HCT116 (cell line): ENCODE results near the gene STXBP5. TPM values are rescaled to one million over a fixed set of nuclear protein-coding genes. Genes with fewer than 3 reads are reported as not detected.

Experiments used
- ATAC-seq: fragments of 200-7000 bp; cut with Tn5 transposase; 2 replicates; pipeline ENCODE4 v1.9.1; 2020; ENCODE audit warnings: mild to moderate bottlenecking, moderate library complexity
- BruUV-seq: library from RNA; stranded (reverse); fragments of 400-500 nt; replicated peaks from 2 replicates; lab custom pipeline; 2021; lab: Mats Ljungman, UMichigan
- CTCF ChIA-PET: fragments of 300-600 bp; sonication (Branson Sonifier 250); formaldehyde crosslinking; loops from one replicate; lab custom pipeline; 2021; ENCODE audit warnings: antibody characterized with exemption; lab: Charles Lee
- POLR2A ChIA-PET: fragments of 300-600, 350-600 bp; sonication (Branson Sonifier 250); formaldehyde crosslinking; loops from one replicate; lab custom pipeline; 2021; ENCODE audit warnings: antibody characterized with exemption; lab: Charles Lee
- RAD21 ChIA-PET, 2 experiments: fragments of 300-600 bp; sonication (Branson Sonifier 250); formaldehyde crosslinking; loops; one replicate each; lab custom pipeline; 2023; ENCODE audit warnings: low total read pairs in 2 of 2; ENCODE audit not compliant: uncharacterized antibody in 2 of 2, unreplicated experiment in 2 of 2, low non-redundant PET in 1 of 2; lab: Charles Lee
- DNase-seq: peaks from one replicate; pipeline ENCODE4 v3.0.0-alpha.2; 2010; ENCODE audit warnings: low read depth, low spot score
- H2AFZ ChIP-seq: fragments of 200-600 bp; shearing (Covaris generic), sonication (generic); 2 replicates; pipeline ENCODE4 v1.6.1; 2017; ENCODE audit warnings: low read depth, mixed run types, mixed read lengths, antibody characterized with exemption, low read length; ENCODE audit not compliant: poor library complexity, severe bottlenecking
- H3K27ac ChIP-seq: 2 replicates; pipeline ENCODE4 v1.5.1; 2012; ENCODE audit warnings: low read depth, low read length
- H3K27me3 ChIP-seq: fragments of 200-600 bp; sonication (generic); 2 replicates; pipeline ENCODE4 v1.6.1; 2016; ENCODE audit warnings: mixed run types, low read length, mixed read lengths; ENCODE audit not compliant: insufficient read depth
- H3K36me3 ChIP-seq, 2 experiments: fragments of 200-500 bp in 1 of 2; fragments of 200-600 bp in 1 of 2; sonication (Bioruptor generic) in 1 of 2; sonication (generic) in 1 of 2; 2 replicates each; pipeline versions ENCODE4 v1.5.1 to v1.6.1; 2014 to 2016; ENCODE audit warnings: low read length in 2 of 2, inconsistent platforms in 1 of 2, mixed read lengths in 1 of 2, mixed run types in 1 of 2; ENCODE audit not compliant: insufficient read depth in 2 of 2, control insufficient read depth in 1 of 2
- H3K4me1 ChIP-seq, 2 experiments: fragments of 200-600 bp in 1 of 2; sonication (generic) in 1 of 2; 2 replicates each; pipeline versions ENCODE4 v1.5.1 to v1.6.1; 2012 to 2017; ENCODE audit warnings: low read length in 2 of 2, inconsistent platforms in 1 of 2, mild to moderate bottlenecking in 1 of 2, mixed read lengths in 1 of 2, mixed run types in 1 of 2, moderate library complexity in 1 of 2; ENCODE audit not compliant: insufficient read depth in 2 of 2, control insufficient read depth in 1 of 2
- H3K4me2 ChIP-seq: fragments of 200-600 bp; sonication (generic); 2 replicates; pipeline ENCODE4 v1.6.1; 2017; ENCODE audit warnings: mixed run types, low read length, mixed read lengths
- H3K4me3 ChIP-seq, 2 experiments: fragments of 200-600 bp in 1 of 2; sonication (generic) in 1 of 2; replicated peaks in 1 of 2; 2 replicates each; pipeline ENCODE4 v1.5.1; 2011 to 2016; ENCODE audit warnings: low read length in 2 of 2, control low read depth in 1 of 2, low read depth in 1 of 2, mild to moderate bottlenecking in 1 of 2, mixed read lengths in 1 of 2, mixed run types in 1 of 2
- H3K79me2 ChIP-seq: fragments of 200-600 bp; sonication (generic); 2 replicates; pipeline ENCODE4 v1.6.1; 2017; ENCODE audit warnings: mild to moderate bottlenecking, mixed run types, low read length, moderate library complexity, mixed read lengths; ENCODE audit not compliant: insufficient read depth
- H3K9ac ChIP-seq: fragments of 200-600 bp; sonication (generic); 2 replicates; pipeline ENCODE4 v1.6.1; 2016; ENCODE audit warnings: low read length, mixed read lengths
- H3K9me2 ChIP-seq: fragments of 200-600 bp; sonication (generic), shearing (Covaris generic); 2 replicates; pipeline ENCODE4 v1.6.1; 2017; ENCODE audit warnings: mixed run types, mild to moderate bottlenecking, moderate library complexity; ENCODE audit not compliant: insufficient read depth
- H3K9me3 ChIP-seq, 2 experiments: fragments of 200-500 bp in 1 of 2; fragments of 200-600 bp in 1 of 2; sonication (Bioruptor generic) in 1 of 2; sonication (generic) in 1 of 2; 2 replicates each; pipeline ENCODE4 v1.6.1; 2014 to 2017; ENCODE audit warnings: low read length in 2 of 2, mixed read lengths in 2 of 2, inconsistent platforms in 1 of 2, low read depth in 1 of 2, mild to moderate bottlenecking in 1 of 2, mixed run types in 1 of 2, moderate library complexity in 1 of 2; ENCODE audit not compliant: control insufficient read depth in 1 of 2, insufficient read depth in 1 of 2
- H4K20me1 ChIP-seq: fragments of 200-600 bp; sonication (generic), shearing (Covaris generic); 2 replicates; pipeline ENCODE4 v1.6.1; 2017; ENCODE audit warnings: mixed run types, mild to moderate bottlenecking, moderate library complexity; ENCODE audit not compliant: insufficient read depth
- CBX3 ChIP-seq: IDR thresholded peaks from 2 replicates; pipeline ENCODE4 v1.6.1; 2012; ENCODE audit warnings: low read depth
- CEBPB ChIP-seq: IDR thresholded peaks from 2 replicates; pipeline ENCODE4 v1.6.1; 2012; ENCODE audit warnings: low read depth
- EZH2 ChIP-seq: fragments of 200-600 bp; sonication (generic); IDR thresholded peaks from 2 replicates; pipeline ENCODE4 v1.6.1; 2017; ENCODE audit warnings: antibody characterized with exemption, mixed run types
- JUND ChIP-seq: IDR thresholded peaks from 2 replicates; pipeline ENCODE4 v1.6.1; 2012
- POLR2A ChIP-seq: IDR thresholded peaks from 2 replicates; pipeline ENCODE4 v1.7.0; 2011; ENCODE audit warnings: borderline replicate concordance; ENCODE audit not compliant: insufficient read depth, insufficient read length; ENCODE audit errors: extremely low read depth
- POLR2AphosphoS5 ChIP-seq: IDR thresholded peaks from 2 replicates; pipeline ENCODE4 v1.6.1; 2011; ENCODE audit warnings: mild to moderate bottlenecking, low read depth, low read length, moderate library complexity
- RAD21 ChIP-seq: IDR thresholded peaks from 2 replicates; pipeline ENCODE4 v1.6.1; 2012; ENCODE audit warnings: low read depth, mild to moderate bottlenecking
- TCF7L2 ChIP-seq: IDR thresholded peaks from 2 replicates; pipeline ENCODE4 v1.7.0; 2011; ENCODE audit warnings: borderline replicate concordance, inconsistent platforms; ENCODE audit not compliant: insufficient read depth, insufficient read length; ENCODE audit errors: extremely low read depth
- ZFX ChIP-seq: fragments of 450-650 bp; IDR thresholded peaks from 2 replicates; pipeline ENCODE4 v1.6.1; 2017
- intact Hi-C: fragments of 100-400 bp; cut with micrococcal nuclease; formaldehyde crosslinking; loops from 2 replicates; pipeline ENCODE4 v1.10.0; 2022
- total RNA-seq: library from RNA; stranded (reverse); gene quantifications from one replicate; pipeline ENCODE4 v1.2.1, GENCODE V29; 2021; ENCODE audit not compliant: unreplicated experiment
- TF ChIP-seq, protein P1 (sequence below), 3 experiments: fragments of 200-600 bp in 1 of 3; sonication (generic) in 1 of 3; IDR thresholded peaks in 2 of 3; conservative IDR thresholded peaks in 1 of 3; 2 replicates each; pipeline ENCODE4 v1.5.1; 2012 to 2017; ENCODE audit warnings: low read depth in 2 of 3, low read length in 2 of 3, antibody characterized with exemption in 1 of 3, borderline replicate concordance in 1 of 3, control low read depth in 1 of 3, mild to moderate bottlenecking in 1 of 3, mixed read lengths in 1 of 3, mixed run types in 1 of 3, moderate library complexity in 1 of 3; ENCODE audit not compliant: insufficient read depth in 1 of 3
- TF ChIP-seq, protein P2 (sequence below): IDR thresholded peaks from 2 replicates; pipeline ENCODE4 v1.6.1; 2011; ENCODE audit warnings: mild to moderate bottlenecking, low read length, moderate library complexity; ENCODE audit not compliant: insufficient replicate concordance; ENCODE audit errors: extremely low read depth

STXBP5 gene
- total RNA-seq, 1 experiment from 2014 or later: 12.6 TPM

DNA sequence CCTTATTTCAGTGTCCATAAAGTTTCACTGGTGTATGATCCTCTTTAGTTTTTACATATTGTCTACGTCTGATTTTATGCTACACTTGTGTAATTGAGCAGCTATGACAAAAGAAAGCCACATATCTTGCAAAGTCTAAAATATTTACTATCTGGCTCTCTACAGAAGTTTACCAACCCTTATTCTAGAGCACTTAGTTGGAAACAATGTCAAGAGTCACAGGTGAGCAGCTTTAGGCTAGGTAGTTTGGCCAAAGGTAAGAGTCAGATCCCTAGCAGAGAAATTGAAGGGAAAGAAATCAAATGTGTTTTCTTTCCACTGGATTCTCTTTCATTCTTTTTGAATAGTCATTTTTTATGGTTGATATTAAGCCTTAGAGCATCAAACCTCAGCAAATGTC lies 34.7 kb upstream of the STXBP5 start (continued):
- TF ChIP-seq, protein P1, sequence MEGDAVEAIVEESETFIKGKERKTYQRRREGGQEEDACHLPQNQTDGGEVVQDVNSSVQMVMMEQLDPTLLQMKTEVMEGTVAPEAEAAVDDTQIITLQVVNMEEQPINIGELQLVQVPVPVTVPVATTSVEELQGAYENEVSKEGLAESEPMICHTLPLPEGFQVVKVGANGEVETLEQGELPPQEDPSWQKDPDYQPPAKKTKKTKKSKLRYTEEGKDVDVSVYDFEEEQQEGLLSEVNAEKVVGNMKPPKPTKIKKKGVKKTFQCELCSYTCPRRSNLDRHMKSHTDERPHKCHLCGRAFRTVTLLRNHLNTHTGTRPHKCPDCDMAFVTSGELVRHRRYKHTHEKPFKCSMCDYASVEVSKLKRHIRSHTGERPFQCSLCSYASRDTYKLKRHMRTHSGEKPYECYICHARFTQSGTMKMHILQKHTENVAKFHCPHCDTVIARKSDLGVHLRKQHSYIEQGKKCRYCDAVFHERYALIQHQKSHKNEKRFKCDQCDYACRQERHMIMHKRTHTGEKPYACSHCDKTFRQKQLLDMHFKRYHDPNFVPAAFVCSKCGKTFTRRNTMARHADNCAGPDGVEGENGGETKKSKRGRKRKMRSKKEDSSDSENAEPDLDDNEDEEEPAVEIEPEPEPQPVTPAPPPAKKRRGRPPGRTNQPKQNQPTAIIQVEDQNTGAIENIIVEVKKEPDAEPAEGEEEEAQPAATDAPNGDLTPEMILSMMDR (IDR thresholded peaks at IDR 0.05 in 2 of 3, conservative IDR thresholded peaks at IDR 0.05 in 1 of 3; ENCODE audit: borderline replicate concordance in 1 of 3, insufficient read depth in 1 of 3, low read depth in 2 of 3, low read length in 2 of 3): no peak
- TF ChIP-seq, all 23 proteins: peak for 0

DNA sequence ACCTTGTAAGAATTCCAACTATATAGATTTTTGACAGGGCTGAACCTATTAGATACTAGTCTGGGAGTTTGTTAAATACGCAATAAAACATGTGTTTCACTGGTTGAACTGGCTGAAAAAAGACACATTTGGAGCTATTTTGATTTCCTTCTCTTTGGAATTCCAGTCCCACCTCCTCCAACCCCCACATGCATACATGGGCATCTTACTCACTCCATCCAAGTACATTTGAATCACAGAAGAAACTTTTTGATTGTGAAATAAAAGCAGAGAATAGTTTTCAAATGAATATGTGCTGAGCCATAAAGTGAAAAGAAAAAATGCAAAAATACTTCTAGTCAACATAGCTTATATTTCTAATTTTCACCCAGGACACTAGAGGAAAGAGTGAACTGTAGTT lies 33.9 kb upstream of the STXBP5 start:
- TF ChIP-seq POLR2AphosphoS5: no peak
- no peak for TF ChIP-seq CBX3
- TF ChIP-seq, protein P2, sequence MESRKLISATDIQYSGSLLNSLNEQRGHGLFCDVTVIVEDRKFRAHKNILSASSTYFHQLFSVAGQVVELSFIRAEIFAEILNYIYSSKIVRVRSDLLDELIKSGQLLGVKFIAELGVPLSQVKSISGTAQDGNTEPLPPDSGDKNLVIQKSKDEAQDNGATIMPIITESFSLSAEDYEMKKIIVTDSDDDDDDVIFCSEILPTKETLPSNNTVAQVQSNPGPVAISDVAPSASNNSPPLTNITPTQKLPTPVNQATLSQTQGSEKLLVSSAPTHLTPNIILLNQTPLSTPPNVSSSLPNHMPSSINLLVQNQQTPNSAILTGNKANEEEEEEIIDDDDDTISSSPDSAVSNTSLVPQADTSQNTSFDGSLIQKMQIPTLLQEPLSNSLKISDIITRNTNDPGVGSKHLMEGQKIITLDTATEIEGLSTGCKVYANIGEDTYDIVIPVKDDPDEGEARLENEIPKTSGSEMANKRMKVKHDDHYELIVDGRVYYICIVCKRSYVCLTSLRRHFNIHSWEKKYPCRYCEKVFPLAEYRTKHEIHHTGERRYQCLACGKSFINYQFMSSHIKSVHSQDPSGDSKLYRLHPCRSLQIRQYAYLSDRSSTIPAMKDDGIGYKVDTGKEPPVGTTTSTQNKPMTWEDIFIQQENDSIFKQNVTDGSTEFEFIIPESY: no peak
- TF ChIP-seq POLR2A: no peak
- no peak for TF ChIP-seq CEBPB
- no peak for TF ChIP-seq JUND
- no peak for TF ChIP-seq RAD21
- no peak for TF ChIP-seq ZFX
- no peak for TF ChIP-seq TCF7L2
- no peak for TF ChIP-seq EZH2
- TF ChIP-seq, protein P1 (IDR thresholded peaks at IDR 0.05 in 2 of 3, conservative IDR thresholded peaks at IDR 0.05 in 1 of 3; ENCODE audit: borderline replicate concordance in 1 of 3, insufficient read depth in 1 of 3, low read depth in 2 of 3, low read length in 2 of 3): no peak
- no peak for ATAC-seq
- Histone ChIP-seq H3K4me3 (no peak overlapping the region), H2AFZ (no peak overlapping the region), H3K9me3 (no peaks in the 10 kb centered on the region), H3K27ac (no peak overlapping the region), H3K9me2 (no peaks in the 10 kb centered on the region), H3K4me2 (no peak overlapping the region), H4K20me1 (no peaks in the 10 kb centered on the region), H3K36me3 (no peaks in the 10 kb centered on the region), H3K27me3 (no peaks in the 10 kb centered on the region), H3K9ac (no peak overlapping the region), H3K79me2 (no peaks in the 10 kb centered on the region), H3K4me1 (no peaks in the 10 kb centered on the region)
- ChIA-PET RAD21 (no interaction called here), POLR2A (no interaction called here), CTCF (no interaction called here)
- DNase-seq: no peak
- no TSS peak for BruUV-seq
- intact Hi-C loops: no loop called here
